ENCODE data around the gene SCGB1D2. TPM values are rescaled to one million over a fixed set of nuclear protein-coding genes. Genes with fewer than 3 reads are reported as not detected.
A peak's percentile ranks its signal among the peaks of the same experiment; 100 is the strongest.

The SCGB1D2 gene
- total and polyA plus RNA-seq, 2 of the 4 experiments (the other 2 are of a cell fraction): not detected

- in situ Hi-C loops (cut with MboI; ENCODE audit: low sequenced_read_pairs): no loop called here
Observed at GRCh38 chr11:62217191-62217748, 24.8 kb upstream of the SCGB1D2 start.

More at GRCh38 chr11:62217191-62217748, 24.8 kb upstream of the SCGB1D2 start:
- ChIA-PET CTCF (no interaction called here), POLR2A (ENCODE audit: unreplicated experiment) (no interaction called here)
- no peak overlapping the region for H3K23ac ChIP-seq (ENCODE audit: low read depth, low read length)
- no peak overlapping the region for H3K4ac ChIP-seq (ENCODE audit: low read depth, low read length)
- H2BK20ac ChIP-seq (ENCODE audit: low read depth, low read length): no peak overlapping the region
- no peaks in the 10 kb centered on the region for H4K20me1 ChIP-seq (ENCODE audit: insufficient read depth, low read length)
- H3K9me3 ChIP-seq (ENCODE audit: control insufficient read depth, insufficient read depth, low read length): 0 out of 2 replicates have a peak, but pooled peaks cover 4% of the 10 kb centered on the region
- DNase-seq (no peak), ATAC-seq (ENCODE audit: low read depth) (no peak)
- H3K18ac ChIP-seq (ENCODE audit: low read depth, low read length): no peak overlapping the region
- peaks cover 13% of the 10 kb centered on the region for H3K27me3 ChIP-seq (ENCODE audit: control insufficient read depth, insufficient read depth, low read length)
- no peak overlapping the region for H3K9ac ChIP-seq (ENCODE audit: low read depth, low read length)
- H2AK9ac ChIP-seq (replicated peaks; ENCODE audit: low read depth, low read length, poor library complexity): no peak overlapping the region
- H2BK5ac ChIP-seq (ENCODE audit: low read depth, low read length, poor library complexity, severe bottlenecking): no peak overlapping the region
- H3K4me1 ChIP-seq (ENCODE audit: control insufficient read depth, insufficient read depth, low read length): no peaks in the 10 kb centered on the region
- H4K8ac ChIP-seq (ENCODE audit: low read depth in 2 of 2, low read length in 2 of 2): no peak overlapping the region
- H2BK15ac ChIP-seq (ENCODE audit: low read depth, low read length): no peak overlapping the region
- H4K5ac ChIP-seq (ENCODE audit: low read depth, low read length): no peak overlapping the region
- no peak overlapping the region for H3K14ac ChIP-seq (replicated peaks; ENCODE audit: low read depth, low read length)
- no peak overlapping the region for H3K4me3 ChIP-seq (ENCODE audit: insufficient read depth, low read depth, low read length)
- H2AK5ac ChIP-seq (ENCODE audit: low read depth, low read length): no peak overlapping the region
- dilution Hi-C loops (cut with HindIII; ENCODE audit: low sequenced_read_pairs, unreplicated experiment) (no loop called here), intact Hi-C loops (cut with micrococcal nuclease) (loop anchor here (5.0 kb wide), 1 partner anchor 160 kb away; no protein-coding TSS in a partner anchor)
- TF ChIP-seq POLR2A (IDR thresholded peaks at IDR 0.05; ENCODE audit: low read depth, low read length) (no peak), CTCF (conservative IDR thresholded peaks at IDR 0.05; ENCODE audit: low read depth, low read length) (peak; percentile 49), NFE2L2 (IDR thresholded peaks at IDR 0.05; ENCODE audit: low read depth, low read length) (no peak), MXI1 (IDR thresholded peaks at IDR 0.05; ENCODE audit: borderline replicate concordance, low read depth, low read length) (no peak), SMC3 (IDR thresholded peaks at IDR 0.05; ENCODE audit: low read depth, low read length) (peak; percentile 32; the same call in 1 of the 2 replicates), RAD21 (IDR thresholded peaks at IDR 0.05; ENCODE audit: low read length) (peak; percentile 44)
- no peak overlapping the region for H4K91ac ChIP-seq (ENCODE audit: insufficient read depth, low read depth, low read length)
- H3K79me1 ChIP-seq (ENCODE audit: low read depth in 1 of 2, low read length in 2 of 2): no peaks in the 10 kb centered on the region
- WGBS, 2 experiments (ENCODE audit: extremely low coverage in 2 of 2, insufficient read length in 1 of 2): no CpG with 5 or more reads among the region's 5 CpGs
- no TSS peak for BruUV-seq (replicated peaks)
- H3K36me3 ChIP-seq (ENCODE audit: control insufficient read depth, insufficient read depth, low read length): no peaks in the 10 kb centered on the region
- H3K9me1 ChIP-seq (ENCODE audit: insufficient read depth, low read length): no peaks in the 10 kb centered on the region
- H2AFZ ChIP-seq (replicated peaks; ENCODE audit: low read length, poor library complexity): no peak overlapping the region
- H3K56ac ChIP-seq (ENCODE audit: extremely low read depth, insufficient read depth, low read length): no peak overlapping the region
- H3K4me2 ChIP-seq (ENCODE audit: low read depth, low read length): no peak overlapping the region
- no peak overlapping the region for H2BK120ac ChIP-seq (ENCODE audit: low read depth, low read length)
- H3K27ac ChIP-seq (ENCODE audit: insufficient read depth, low read length): no peak overlapping the region

Data from IMR-90 (cell line).